Measurements from ENCODE around the gene ING1.
"Not testable (repeated sequence)": the region's sequence is repeated elsewhere in the genome, so short reads cannot be mapped to it uniquely, and the experiment has no call there.

Gene ING1

DNA sequence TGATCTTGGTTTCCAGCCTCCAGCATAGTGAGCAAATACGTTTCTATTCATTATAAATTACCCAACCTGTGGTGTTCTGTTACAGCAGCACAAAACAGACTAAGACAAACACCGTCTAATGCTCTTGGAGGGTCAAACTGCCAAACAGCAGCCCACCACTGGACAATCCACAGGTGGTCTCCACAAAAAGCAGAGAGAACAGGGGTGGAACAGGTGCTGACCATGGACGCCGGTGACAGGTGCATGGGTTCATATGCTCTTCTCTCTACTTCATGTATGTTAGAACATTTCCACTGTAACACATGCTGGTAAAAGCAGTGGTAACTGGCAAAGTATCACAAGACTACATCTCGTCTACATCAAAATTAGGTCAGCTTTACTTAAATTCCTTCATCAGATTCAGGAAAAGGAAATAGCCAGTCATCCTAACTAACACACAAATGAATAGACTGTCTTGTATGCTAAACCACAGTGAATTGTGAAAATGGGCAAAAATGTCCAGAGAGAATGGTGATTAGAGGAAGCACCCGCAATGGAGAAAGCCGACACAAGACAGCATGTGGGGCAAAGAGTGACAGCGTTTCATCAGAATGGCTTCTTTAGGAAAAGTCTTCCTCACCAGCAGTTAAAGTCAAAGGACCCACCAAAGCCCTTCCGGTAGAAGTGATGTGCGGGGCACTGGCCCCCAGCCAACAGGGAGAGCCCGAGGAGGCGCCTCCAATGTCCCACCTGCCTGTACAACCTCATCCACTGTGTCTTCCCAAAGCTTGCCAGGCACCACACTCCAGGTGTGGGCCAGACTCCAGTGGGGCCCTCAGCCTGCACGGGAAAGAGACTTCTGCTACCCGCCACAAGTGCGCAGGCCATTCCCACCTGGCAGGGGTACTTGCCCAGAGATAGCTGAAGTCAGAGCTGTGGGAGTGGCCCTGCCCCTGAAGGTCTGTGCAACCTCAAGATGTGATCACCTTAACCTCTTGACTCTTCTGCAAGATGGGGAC, 14.1 kb upstream of the ING1 start:
- H3K9ac ChIP-seq = no peak overlapping the region
- no peak for TF ChIP-seq CTCF (IDR thresholded peaks at IDR 0.05)

DNA sequence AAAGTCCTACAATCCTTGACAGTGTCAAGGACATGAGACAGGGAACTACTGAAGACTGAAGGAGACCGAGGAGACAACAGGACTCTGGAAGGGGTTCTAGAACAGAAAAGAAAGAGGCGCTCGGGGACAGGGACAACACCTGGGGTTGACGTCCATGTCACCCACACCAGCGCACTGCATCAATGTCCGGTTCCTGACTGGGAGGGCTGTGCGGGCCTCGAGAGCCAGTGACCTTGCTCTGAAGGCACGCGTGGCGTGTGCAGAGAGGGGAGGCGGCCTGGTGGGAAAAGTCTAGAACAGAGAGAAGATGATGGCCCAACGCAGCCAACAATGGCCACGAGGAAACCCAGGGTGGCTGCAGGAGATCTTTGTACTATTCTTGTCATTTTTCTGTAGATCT, 13.3 kb upstream of the ING1 start:
- Histone ChIP-seq H3K4me2 (ENCODE audit: low read length) (no peak overlapping the region), H3K27ac (no peak overlapping the region), H3K4me3 (ENCODE audit: low read depth, low read length) (no peak overlapping the region), H3K9ac (no peak overlapping the region), H3K9me3 (ENCODE audit: control insufficient read depth, low read length) (no peaks in the 10 kb centered on the region), H2AFZ (no peak overlapping the region), H3K36me3 (ENCODE audit: control insufficient read depth, insufficient read depth, low read length) (no peaks in the 10 kb centered on the region), H3K4me1 (peaks cover 6% of the 10 kb centered on the region), H3K27me3 (ENCODE audit: control insufficient read depth, insufficient read depth, low read length) (no peaks in the 10 kb centered on the region), H3K79me2 (peaks cover 5% of the 10 kb centered on the region)
- no peak for TF ChIP-seq CTCF (IDR thresholded peaks at IDR 0.05)

More for the DNA sequence above, 14.1 kb upstream of the ING1 start:
- peaks cover 6% of the 10 kb centered on the region for H3K4me1 ChIP-seq
- no peaks in the 10 kb centered on the region for H3K36me3 ChIP-seq (ENCODE audit: control insufficient read depth, insufficient read depth, low read length)
- H3K27ac ChIP-seq = no peak overlapping the region
- H3K27me3 ChIP-seq (ENCODE audit: control insufficient read depth, insufficient read depth, low read length) = no peaks in the 10 kb centered on the region
- H3K79me2 ChIP-seq = peaks cover 4% of the 10 kb centered on the region
- H2AFZ ChIP-seq = no peak overlapping the region
- no peak overlapping the region for H3K4me3 ChIP-seq (ENCODE audit: low read depth, low read length)
- H3K9me3 ChIP-seq (ENCODE audit: control insufficient read depth, low read length) = no peaks in the 10 kb centered on the region
- no peak overlapping the region for H3K4me2 ChIP-seq (ENCODE audit: low read length)

GRCh38 chr13:110700641-110701040, 12.9 kb upstream of the ING1 start:
- TF ChIP-seq CTCF (IDR thresholded peaks at IDR 0.05) = no peak
- Histone ChIP-seq H3K4me2 (ENCODE audit: low read length) (no peak overlapping the region), H2AFZ (no peak overlapping the region), H3K36me3 (ENCODE audit: control insufficient read depth, insufficient read depth, low read length) (no peaks in the 10 kb centered on the region), H3K9me3 (ENCODE audit: control insufficient read depth, low read length) (no peaks in the 10 kb centered on the region), H3K27me3 (ENCODE audit: control insufficient read depth, insufficient read depth, low read length) (no peaks in the 10 kb centered on the region), H3K79me2 (peaks cover 6% of the 10 kb centered on the region), H3K4me3 (ENCODE audit: low read depth, low read length) (no peak overlapping the region), H3K9ac (no peak overlapping the region), H3K27ac (no peak overlapping the region), H3K4me1 (peaks cover 6% of the 10 kb centered on the region)

GRCh38 chr13:110701061-110701460, 12.4 kb upstream of the ING1 start:
- not testable (repeated sequence) for H3K27me3 ChIP-seq (ENCODE audit: control insufficient read depth, insufficient read depth, low read length); H3K4me2 ChIP-seq (ENCODE audit: low read length); H3K79me2 ChIP-seq; H3K4me1 ChIP-seq; H3K4me3 ChIP-seq (ENCODE audit: low read depth, low read length); H3K27ac ChIP-seq; H2AFZ ChIP-seq; H3K36me3 ChIP-seq (ENCODE audit: control insufficient read depth, insufficient read depth, low read length); H3K9ac ChIP-seq; H3K9me3 ChIP-seq (ENCODE audit: control insufficient read depth, low read length)

DNA sequence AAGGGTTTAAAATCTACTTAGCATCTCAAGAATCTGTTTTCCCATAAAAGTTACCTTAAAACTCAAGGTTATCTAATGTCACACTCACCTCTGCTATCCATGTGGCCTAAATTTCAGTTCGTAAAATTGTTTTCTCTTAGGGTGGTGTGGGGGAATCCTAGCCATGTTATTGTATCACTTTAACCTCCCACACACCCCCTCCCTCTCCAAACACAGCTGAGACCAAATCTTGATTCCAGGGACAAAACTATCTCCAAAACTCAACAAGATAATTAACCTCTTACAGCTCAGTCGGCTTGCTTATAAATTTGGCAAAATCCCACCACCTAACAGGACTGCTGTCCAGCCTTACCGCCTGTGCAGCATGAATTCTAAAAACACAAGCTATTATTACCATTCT, 11.4 kb upstream of the ING1 start:
- no peaks in the 10 kb centered on the region for H3K36me3 ChIP-seq (ENCODE audit: control insufficient read depth, insufficient read depth, low read length)
- H3K27me3 ChIP-seq (ENCODE audit: control insufficient read depth, insufficient read depth, low read length) = no peaks in the 10 kb centered on the region
- no peak for TF ChIP-seq CTCF (IDR thresholded peaks at IDR 0.05)
- no peak overlapping the region for H3K27ac ChIP-seq
- H3K4me2 ChIP-seq (ENCODE audit: low read length) = no peak overlapping the region
- H3K4me3 ChIP-seq (ENCODE audit: low read depth, low read length) = no peak overlapping the region
- peaks cover 6% of the 10 kb centered on the region for H3K4me1 ChIP-seq
- peaks cover 6% of the 10 kb centered on the region for H3K79me2 ChIP-seq
- H3K9ac ChIP-seq = no peak overlapping the region
- H2AFZ ChIP-seq = no peak overlapping the region
- H3K9me3 ChIP-seq (ENCODE audit: control insufficient read depth, low read length) = no peaks in the 10 kb centered on the region
